Measurements from ENCODE around the gene RABL6. TPM values are rescaled to one million over a fixed set of nuclear protein-coding genes. Genes with fewer than 3 reads are reported as not detected.

RABL6 gene
- total RNA-seq, 1 donor from 2014 or later: 69.4 TPM

- H3K36me3 Mint-ChIP-seq (ENCODE audit: low read depth, unreplicated experiment): peaks cover 1% of the 10 kb centered on the region
- H3K4me3 Mint-ChIP-seq (ENCODE audit: unreplicated experiment): no peak overlapping the region
- H3K4me1 ChIP-seq (ENCODE audit: insufficient read depth, low read length): peaks cover 13% of the 10 kb centered on the region
- no peaks in the 10 kb centered on the region for H3K9me3 Mint-ChIP-seq (ENCODE audit: unreplicated experiment)
- peaks cover 27% of the 10 kb centered on the region for H3K79me2 ChIP-seq (ENCODE audit: insufficient read depth, low read length)
- H3K27ac Mint-ChIP-seq (ENCODE audit: unreplicated experiment): peak overlapping the region; percentile 41
- H3K9ac ChIP-seq (ENCODE audit: low read length): no peak overlapping the region
- peaks cover 58% of the 10 kb centered on the region for H4K20me1 ChIP-seq (ENCODE audit: insufficient read depth, low read length)
- FAIRE-seq: no peak
- H2AFZ ChIP-seq (ENCODE audit: low read depth, low read length): no peak overlapping the region
- H3K4me3 ChIP-seq (ENCODE audit: insufficient read depth, low read depth, low read length): no peak overlapping the region
- H3K36me3 ChIP-seq (ENCODE audit: insufficient read depth, low read length): peaks cover 4% of the 10 kb centered on the region
- no peaks in the 10 kb centered on the region for H3K9me3 ChIP-seq (ENCODE audit: insufficient read depth, low read depth, low read length)
- no peak overlapping the region for H3K4me2 ChIP-seq (ENCODE audit: low read length)
- TF ChIP-seq CTCF (IDR thresholded peaks at IDR 0.05; ENCODE audit: insufficient read depth, low read depth, low read length) (no peak), EZH2 (IDR thresholded peaks at IDR 0.05; ENCODE audit: insufficient read depth, low read length) (no peak)
- no peak for DNase-seq (ENCODE audit: low read depth)
- peaks cover 6% of the 10 kb centered on the region for H3K4me1 Mint-ChIP-seq (ENCODE audit: low read depth, unreplicated experiment)
- H3K27ac ChIP-seq (ENCODE audit: low read depth, low read length): no peak overlapping the region
- H3K27me3 ChIP-seq (ENCODE audit: insufficient read depth, low read length): no peaks in the 10 kb centered on the region
- H3K27me3 Mint-ChIP-seq (ENCODE audit: low read depth, unreplicated experiment): no peaks in the 10 kb centered on the region
Observed at GRCh38 chr9:136860933-136861873, 53.5 kb downstream of the RABL6 start.

DNA sequence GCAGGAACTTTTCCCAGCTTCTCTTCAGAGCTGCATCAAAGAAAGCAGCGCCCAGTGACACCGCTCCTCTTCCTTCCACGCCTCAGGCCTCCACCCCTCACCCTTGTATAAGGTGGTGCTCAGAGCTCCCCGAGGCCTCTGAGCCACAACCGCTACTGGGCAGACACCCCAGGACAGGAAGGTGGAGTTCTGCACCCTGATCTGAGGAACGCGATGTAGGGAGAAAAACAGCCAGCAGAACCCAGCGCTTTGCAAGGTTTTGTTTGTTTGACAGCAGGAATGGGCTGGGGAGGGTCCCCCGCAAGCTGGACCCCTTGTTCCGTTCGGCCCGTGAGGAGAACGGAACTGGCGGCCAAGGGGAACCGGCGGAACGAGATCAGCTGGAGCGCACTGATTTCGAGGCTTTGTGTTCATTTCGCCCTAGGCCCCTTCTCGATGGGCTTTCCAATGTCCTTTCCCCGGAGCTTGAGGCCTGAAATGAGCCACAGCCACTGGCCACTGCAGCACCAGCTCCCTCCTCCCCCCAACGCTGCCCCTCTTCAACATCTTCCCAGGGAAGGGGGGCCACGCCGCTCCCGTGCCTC, 54.2 kb downstream of the RABL6 start:
- DNase-seq (ENCODE audit: low read depth): no peak
- Mint-ChIP-seq H3K36me3 (ENCODE audit: low read depth, unreplicated experiment) (peaks cover 1% of the 10 kb centered on the region), H3K27ac (ENCODE audit: unreplicated experiment) (no peak overlapping the region), H3K9me3 (ENCODE audit: unreplicated experiment) (no peaks in the 10 kb centered on the region), H3K4me3 (ENCODE audit: unreplicated experiment) (no peak overlapping the region), H3K27me3 (ENCODE audit: low read depth, unreplicated experiment) (no peaks in the 10 kb centered on the region), H3K4me1 (ENCODE audit: low read depth, unreplicated experiment) (peaks cover 6% of the 10 kb centered on the region)
- FAIRE-seq: no peak
- Histone ChIP-seq H3K36me3 (ENCODE audit: insufficient read depth, low read length) (peaks cover 4% of the 10 kb centered on the region), H2AFZ (ENCODE audit: low read depth, low read length) (no peak overlapping the region), H4K20me1 (ENCODE audit: insufficient read depth, low read length) (peaks cover 58% of the 10 kb centered on the region), H3K27me3 (ENCODE audit: insufficient read depth, low read length) (no peaks in the 10 kb centered on the region), H3K9me3 (ENCODE audit: insufficient read depth, low read depth, low read length) (no peaks in the 10 kb centered on the region), H3K27ac (ENCODE audit: low read depth, low read length) (no peak overlapping the region), H3K4me1 (ENCODE audit: insufficient read depth, low read length) (peaks cover 13% of the 10 kb centered on the region), H3K79me2 (ENCODE audit: insufficient read depth, low read length) (peaks cover 27% of the 10 kb centered on the region), H3K4me2 (ENCODE audit: low read length) (no peak overlapping the region), H3K4me3 (ENCODE audit: insufficient read depth, low read depth, low read length) (no peak overlapping the region), H3K9ac (ENCODE audit: low read length) (no peak overlapping the region)
- TF ChIP-seq EZH2 (IDR thresholded peaks at IDR 0.05; ENCODE audit: insufficient read depth, low read length) (no peak), CTCF (IDR thresholded peaks at IDR 0.05; ENCODE audit: insufficient read depth, low read depth, low read length) (no peak)
